Measurements from ENCODE around the gene FAM221A. TPM values are rescaled to one million over a fixed set of nuclear protein-coding genes. Genes with fewer than 3 reads are reported as not detected.

The FAM221A gene
- total RNA-seq, 4 donors from 2014 or later, result 7.5 to 28.0 (median 13.1) TPM

- no peaks in the 10 kb centered on the region for H3K36me3 ChIP-seq
- WGBS, 2 donors, result 35 to 42% methylated on average over 8 of the region's 8 CpGs
- no peak overlapping the region for H3K27ac ChIP-seq
- TF ChIP-seq, protein P1, sequence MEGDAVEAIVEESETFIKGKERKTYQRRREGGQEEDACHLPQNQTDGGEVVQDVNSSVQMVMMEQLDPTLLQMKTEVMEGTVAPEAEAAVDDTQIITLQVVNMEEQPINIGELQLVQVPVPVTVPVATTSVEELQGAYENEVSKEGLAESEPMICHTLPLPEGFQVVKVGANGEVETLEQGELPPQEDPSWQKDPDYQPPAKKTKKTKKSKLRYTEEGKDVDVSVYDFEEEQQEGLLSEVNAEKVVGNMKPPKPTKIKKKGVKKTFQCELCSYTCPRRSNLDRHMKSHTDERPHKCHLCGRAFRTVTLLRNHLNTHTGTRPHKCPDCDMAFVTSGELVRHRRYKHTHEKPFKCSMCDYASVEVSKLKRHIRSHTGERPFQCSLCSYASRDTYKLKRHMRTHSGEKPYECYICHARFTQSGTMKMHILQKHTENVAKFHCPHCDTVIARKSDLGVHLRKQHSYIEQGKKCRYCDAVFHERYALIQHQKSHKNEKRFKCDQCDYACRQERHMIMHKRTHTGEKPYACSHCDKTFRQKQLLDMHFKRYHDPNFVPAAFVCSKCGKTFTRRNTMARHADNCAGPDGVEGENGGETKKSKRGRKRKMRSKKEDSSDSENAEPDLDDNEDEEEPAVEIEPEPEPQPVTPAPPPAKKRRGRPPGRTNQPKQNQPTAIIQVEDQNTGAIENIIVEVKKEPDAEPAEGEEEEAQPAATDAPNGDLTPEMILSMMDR (IDR thresholded peaks at IDR 0.05), result peak; percentile 33 to 78 (median 50)
- TF ChIP-seq EP300 (IDR thresholded peaks at IDR 0.05), result no peak
- no peaks in the 10 kb centered on the region for H3K9me3 ChIP-seq
- no peaks in the 10 kb centered on the region for H3K4me1 ChIP-seq
- no peak overlapping the region for H3K4me3 ChIP-seq
- no peak for DNase-seq (ENCODE audit: low spot score in 2 of 2)
- no peaks in the 10 kb centered on the region for H3K27me3 ChIP-seq
Observed at GRCh38 chr7:23712368-23713284, 32.6 kb downstream of the FAM221A start.

DNA sequence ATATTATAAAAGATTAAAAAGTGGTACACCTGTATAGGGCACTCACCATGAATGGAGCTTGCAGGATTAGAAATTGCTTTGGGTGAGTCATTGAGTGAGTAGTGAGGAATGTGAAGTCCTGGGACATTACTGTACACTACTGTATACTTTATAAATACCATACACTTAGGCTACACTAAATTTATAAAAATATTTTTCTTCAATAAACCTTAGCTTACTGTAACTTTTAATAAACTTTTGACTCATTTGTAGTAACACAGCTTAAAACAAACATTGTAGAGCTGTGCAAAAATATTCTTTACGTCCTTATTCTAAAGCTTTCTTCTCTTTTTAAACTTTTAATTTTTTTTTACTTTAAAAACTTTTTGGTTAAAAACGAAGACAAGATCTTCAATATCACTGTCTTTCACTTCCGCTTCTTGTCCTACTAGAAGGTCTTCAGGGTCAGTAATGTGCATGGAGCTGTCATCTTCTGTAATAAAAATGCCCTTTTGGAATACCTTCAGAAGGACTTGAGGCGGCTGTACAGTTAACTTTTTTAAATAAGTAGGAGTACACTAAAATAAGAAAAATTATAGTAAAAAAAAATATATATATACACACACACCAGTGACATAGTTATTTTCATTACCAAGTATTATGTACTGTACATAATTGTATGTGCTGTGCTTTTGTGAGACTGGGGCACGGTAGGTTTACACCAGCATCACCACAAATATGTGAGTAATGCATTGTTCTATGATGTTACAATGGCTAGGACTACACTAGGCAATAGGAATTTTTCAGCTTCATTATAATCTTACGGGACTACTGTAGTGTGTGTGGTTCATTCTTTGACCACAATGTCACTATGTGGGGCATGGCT is 33.5 kb downstream of the FAM221A start:
- DNase-seq (ENCODE audit: low spot score in 2 of 2), result no peak
- Histone ChIP-seq H3K27ac (no peak overlapping the region), H3K27me3 (no peaks in the 10 kb centered on the region), H3K9me3 (no peaks in the 10 kb centered on the region), H3K4me1 (no peaks in the 10 kb centered on the region), H3K4me3 (no peak overlapping the region), H3K36me3 (no peaks in the 10 kb centered on the region)
- TF ChIP-seq POLR2A (IDR thresholded peaks at IDR 0.05), result no peak
- no peak for TF ChIP-seq EP300 (IDR thresholded peaks at IDR 0.05)
- TF ChIP-seq, protein P1 (IDR thresholded peaks at IDR 0.05), result no peak
- 66 to 70% methylated on average over 6 of the region's 6 CpGs for WGBS, 2 donors

- 41 to 44% methylated on average over 2 of the region's 2 CpGs for WGBS, 2 donors
- Histone ChIP-seq H3K4me3 (no peak overlapping the region), H3K4me1 (no peaks in the 10 kb centered on the region), H3K9me3 (no peaks in the 10 kb centered on the region), H3K27me3 (no peaks in the 10 kb centered on the region), H3K36me3 (no peaks in the 10 kb centered on the region), H3K27ac (no peak overlapping the region)
- TF ChIP-seq POLR2A (IDR thresholded peaks at IDR 0.05) (no peak), EP300 (IDR thresholded peaks at IDR 0.05) (no peak)
- TF ChIP-seq, protein P1 (IDR thresholded peaks at IDR 0.05), result no peak
- DNase-seq (ENCODE audit: low spot score in 2 of 2), result no peak
Observed at GRCh38 chr7:23714150-23714464, 34.1 kb downstream of the FAM221A start.

DNA sequence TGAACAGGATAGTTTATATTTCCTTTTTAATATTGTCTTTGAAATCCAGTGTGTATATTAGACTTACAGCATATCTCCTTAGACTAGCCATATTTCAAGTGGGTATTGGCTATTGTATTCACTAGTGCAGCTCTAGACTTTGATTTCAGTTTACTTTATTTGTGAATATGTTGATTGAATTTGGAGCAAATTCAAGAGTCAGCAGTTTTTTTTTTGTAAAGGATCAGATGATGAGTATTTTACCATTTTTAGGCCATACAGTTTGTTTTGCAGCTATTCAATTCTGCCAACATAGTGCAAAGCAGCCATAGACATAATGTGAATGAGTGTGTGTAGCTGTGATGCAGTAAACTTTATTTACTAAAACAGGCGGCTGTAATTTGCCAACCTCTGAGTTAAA is 34.6 kb downstream of the FAM221A start:
- WGBS, 2 donors, result 80 to 82% methylated on average over 1 of the region's 1 CpG
- no peak overlapping the region for H3K27ac ChIP-seq
- H3K4me3 ChIP-seq, result no peak overlapping the region
- no peaks in the 10 kb centered on the region for H3K27me3 ChIP-seq
- no peaks in the 10 kb centered on the region for H3K9me3 ChIP-seq
- DNase-seq (ENCODE audit: low spot score in 2 of 2), result no peak
- TF ChIP-seq POLR2A (IDR thresholded peaks at IDR 0.05) (no peak), EP300 (IDR thresholded peaks at IDR 0.05) (no peak)
- TF ChIP-seq, protein P1 (IDR thresholded peaks at IDR 0.05), result no peak
- H3K36me3 ChIP-seq, result no peaks in the 10 kb centered on the region
- no peaks in the 10 kb centered on the region for H3K4me1 ChIP-seq

DNA sequence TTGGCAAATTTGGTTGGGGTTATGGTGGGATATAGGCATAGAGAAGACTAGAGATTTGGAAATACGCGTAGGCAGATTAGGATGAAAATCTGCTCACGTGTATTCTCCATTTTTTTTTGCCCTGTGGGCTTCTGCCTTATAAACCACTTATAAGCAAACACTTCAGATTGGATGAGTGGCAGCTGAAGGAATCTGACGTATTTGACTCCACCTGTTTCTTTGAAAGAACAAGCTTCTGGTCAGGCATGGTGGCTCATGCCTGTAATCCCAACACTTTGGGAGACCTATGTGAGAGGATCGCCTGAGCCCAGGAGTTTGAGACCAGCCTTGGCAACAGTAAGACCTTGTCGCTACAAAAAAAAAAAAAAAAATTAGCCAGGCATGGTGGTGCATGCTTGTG is 35.1 kb downstream of the FAM221A start:
- 69 to 88% methylated on average over 6 of the region's 6 CpGs for WGBS, 2 donors
- no peaks in the 10 kb centered on the region for H3K9me3 ChIP-seq
- no peaks in the 10 kb centered on the region for H3K36me3 ChIP-seq
- DNase-seq (ENCODE audit: low spot score in 2 of 2), result no peak
- no peaks in the 10 kb centered on the region for H3K27me3 ChIP-seq
- no peaks in the 10 kb centered on the region for H3K4me1 ChIP-seq
- TF ChIP-seq POLR2A (IDR thresholded peaks at IDR 0.05) (no peak), EP300 (IDR thresholded peaks at IDR 0.05) (no peak)
- TF ChIP-seq, protein P1 (IDR thresholded peaks at IDR 0.05), result no peak
- H3K4me3 ChIP-seq, result no peak overlapping the region
- H3K27ac ChIP-seq, result no peak overlapping the region

Measured in tibial nerve (tissue), 4 donors.